Liver (tissue), 9 donors: ENCODE measurements around the gene DRD1. TPM values are rescaled to one million over a fixed set of nuclear protein-coding genes. Genes with fewer than 3 reads are reported as not detected.

Experiments used
- DNase-seq: peaks from one replicate; pipeline ENCODE4 v3.0.0-alpha.2; 2017; ENCODE audit warnings: low spot score
- H3K27ac ChIP-seq, 2 donors: one replicate each; pipeline ENCODE4 v1.7.0; 2013; ENCODE audit warnings: inconsistent platforms in 2 of 2, low read length in 2 of 2, control low read depth in 1 of 2, low read depth in 1 of 2, mild to moderate bottlenecking in 1 of 2
- H3K27me3 ChIP-seq, 4 donors: one replicate each; pipeline versions ENCODE4 v1.6.1 to v1.7.0; 2013; ENCODE audit warnings: low read length in 3 of 4, inconsistent platforms in 1 of 4, mild to moderate bottlenecking in 1 of 4, moderate library complexity in 1 of 4; ENCODE audit not compliant: control insufficient read depth in 4 of 4, insufficient read depth in 4 of 4
- H3K36me3 ChIP-seq, 4 donors: one replicate each; pipeline versions ENCODE4 v1.6.1 to v1.7.0; 2013; ENCODE audit warnings: low read length in 3 of 4, mild to moderate bottlenecking in 3 of 4, low read depth in 1 of 4, moderate library complexity in 1 of 4; ENCODE audit not compliant: control insufficient read depth in 4 of 4, insufficient read depth in 3 of 4
- H3K4me1 ChIP-seq, 4 donors: one replicate each; pipeline versions ENCODE4 v1.6.1 to v1.7.0; 2013; ENCODE audit warnings: low read length in 3 of 4, mild to moderate bottlenecking in 3 of 4, moderate library complexity in 1 of 4; ENCODE audit not compliant: control insufficient read depth in 4 of 4, insufficient read depth in 4 of 4
- H3K4me3 ChIP-seq, 3 donors: one replicate each; pipeline versions ENCODE4 v1.6.1 to v1.7.0; 2013; ENCODE audit warnings: low read length in 3 of 3, control low read depth in 1 of 3, low read depth in 1 of 3, mild to moderate bottlenecking in 1 of 3
- H3K9ac ChIP-seq, 2 donors: one replicate each; pipeline ENCODE4 v1.7.0; 2013; ENCODE audit warnings: low read length in 2 of 2, mild to moderate bottlenecking in 2 of 2, moderate library complexity in 2 of 2, control low read depth in 1 of 2, low read depth in 1 of 2
- H3K9me3 ChIP-seq, 4 donors: one replicate each; pipeline versions ENCODE4 v1.6.1 to v1.7.0; 2013; ENCODE audit warnings: low read length in 3 of 4; ENCODE audit not compliant: control insufficient read depth in 4 of 4
- EGR1 ChIP-seq, 2 donors: IDR thresholded peaks; 2 replicates each; pipeline ENCODE4 v1.6.1; 2016 to 2018; ENCODE audit warnings: antibody characterized with exemption in 2 of 2, low read depth in 2 of 2
- FOXA1 ChIP-seq: IDR thresholded peaks from 2 replicates; pipeline ENCODE4 v1.6.1; 2016; ENCODE audit warnings: antibody characterized with exemption
- FOXA2 ChIP-seq: IDR thresholded peaks from 2 replicates; pipeline ENCODE4 v1.6.1; 2016; ENCODE audit warnings: antibody characterized with exemption
- GABPA ChIP-seq, 2 donors: IDR thresholded peaks in 1 of 2; conservative IDR thresholded peaks in 1 of 2; 2 replicates each; pipeline ENCODE4 v1.6.1; 2016; ENCODE audit warnings: antibody characterized with exemption in 2 of 2, mild to moderate bottlenecking in 1 of 2, moderate library complexity in 1 of 2
- HNF4A ChIP-seq, 2 donors: conservative IDR thresholded peaks; 2 replicates each; pipeline ENCODE4 v1.6.1; 2016; ENCODE audit warnings: antibody characterized with exemption in 2 of 2, mild to moderate bottlenecking in 2 of 2
- HNF4G ChIP-seq: IDR thresholded peaks from 2 replicates; pipeline ENCODE4 v1.6.1; 2016; ENCODE audit warnings: antibody characterized with exemption
- JUND ChIP-seq, 2 donors: IDR thresholded peaks; 2 replicates each; pipeline ENCODE4 v1.6.1; 2016; ENCODE audit warnings: antibody characterized with exemption in 2 of 2
- NR2F2 ChIP-seq: IDR thresholded peaks from 2 replicates; pipeline ENCODE4 v1.6.1; 2016; ENCODE audit warnings: antibody characterized with exemption
- RAD21 ChIP-seq, 2 donors: IDR thresholded peaks; 2 replicates each; pipeline ENCODE4 v1.6.1; 2016; ENCODE audit warnings: antibody characterized with exemption in 2 of 2, mild to moderate bottlenecking in 2 of 2
- RXRA ChIP-seq, 2 donors: IDR thresholded peaks; 2 replicates each; pipeline ENCODE4 v1.6.1; 2017 to 2018; ENCODE audit warnings: antibody characterized with exemption in 2 of 2, mild to moderate bottlenecking in 1 of 2
- SP1 ChIP-seq: IDR thresholded peaks from 2 replicates; pipeline ENCODE4 v1.6.1; 2018; ENCODE audit warnings: antibody characterized with exemption, mild to moderate bottlenecking
- TAF1 ChIP-seq: conservative IDR thresholded peaks from 2 replicates; pipeline ENCODE4 v1.6.1; 2016; ENCODE audit warnings: antibody characterized with exemption, mild to moderate bottlenecking
- YY1 ChIP-seq: IDR thresholded peaks from 2 replicates; pipeline ENCODE4 v1.6.1; 2016; ENCODE audit warnings: antibody characterized with exemption, mild to moderate bottlenecking
- WGBS: extraction: QIAGEN DNeasy Blood & Tissue Kit; methylation state at CpG from one replicate; pipeline ENCODE4 v1.1.7; 2013; 5-methylcytosine and 5-hydroxymethylcytosine counted together
- polyA plus RNA-seq, 2 donors: library from polyadenylated mRNA; stranded (reverse) in 1 of 2; unstranded in 1 of 2; fragments of 200-250 nt in 1 of 2; fragments of >200 nt in 1 of 2; fragmentation: Nextera tagmentation in 1 of 2; extraction: Ambion mirVana in 1 of 2; gene quantifications; one replicate each; pipeline versions ENCODE4 v1.2.1 to v1.2.3, GENCODE V29; 2013 to 2015
- total RNA-seq, 2 donors: library from RNA; depleted of rRNA; stranded (reverse); fragments of >200 nt; gene quantifications; one replicate each; pipeline ENCODE4 v1.2.3, GENCODE V29; 2014
- TF ChIP-seq, protein P1 (sequence below): IDR thresholded peaks from 2 replicates; pipeline ENCODE4 v1.6.1; 2016; ENCODE audit warnings: antibody characterized with exemption
- TF ChIP-seq, protein P2 (sequence below): IDR thresholded peaks from 2 replicates; pipeline ENCODE4 v1.6.1; 2016; ENCODE audit warnings: antibody characterized with exemption, mild to moderate bottlenecking
- TF ChIP-seq, protein P3 (sequence below): IDR thresholded peaks from 2 replicates; pipeline ENCODE4 v1.6.1; 2016; ENCODE audit warnings: antibody characterized with exemption
- TF ChIP-seq, protein P4 (sequence below): fragments of 150-350 bp; IDR thresholded peaks from 2 replicates; pipeline ENCODE4 v1.5.1; 2017; ENCODE audit warnings: improper control_type of control experiment, low read depth, low read length; ENCODE audit not compliant: missing input control
- donor health status: healthy.
- donor health status: healthy.
- donor health status: healthy.
- donor health status: healthy.
- donor health status: healthy.

The DRD1 gene
- total and polyA plus RNA-seq, 4 donors, result 0.05 to 0.17 TPM; not detected in 2

DNA sequence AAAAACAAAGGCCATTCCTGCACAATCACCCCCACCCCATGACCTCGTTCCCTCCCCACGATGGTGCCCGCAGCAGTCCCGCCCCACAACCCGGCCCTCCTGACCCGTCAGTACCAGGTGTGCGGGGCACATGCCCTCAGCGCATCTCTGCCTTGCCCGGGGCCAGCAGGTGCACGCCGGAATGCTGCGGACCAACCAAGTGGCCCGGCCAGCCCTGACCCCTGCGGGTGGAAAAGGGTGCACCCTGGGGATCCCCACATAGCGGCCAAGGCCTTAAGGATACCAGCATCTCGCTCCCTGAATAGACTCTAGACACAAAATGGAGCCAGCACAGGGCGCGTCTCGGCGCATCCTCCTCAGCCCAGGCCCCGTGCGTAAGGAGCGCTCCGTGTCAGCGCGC lies 40.3 kb upstream of the DRD1 start:
- H3K27me3 ChIP-seq, result no peaks in the 10 kb centered on the region
- H3K4me1 ChIP-seq, result peaks cover 16 to 32% (median 25%) of the 10 kb centered on the region in 4 donors
- no peak for DNase-seq
- no peak overlapping the region for H3K27ac ChIP-seq
- 98% methylated on average over 26 of the region's 26 CpGs for WGBS
- no peaks in the 10 kb centered on the region for H3K9me3 ChIP-seq
- H3K4me3 ChIP-seq, result no peak overlapping the region
- H3K9ac ChIP-seq, result no peak overlapping the region
- TF ChIP-seq FOXA2, result no peak
- TF ChIP-seq HNF4A (conservative IDR thresholded peaks at IDR 0.05), result no peak
- TF ChIP-seq, protein P1, sequence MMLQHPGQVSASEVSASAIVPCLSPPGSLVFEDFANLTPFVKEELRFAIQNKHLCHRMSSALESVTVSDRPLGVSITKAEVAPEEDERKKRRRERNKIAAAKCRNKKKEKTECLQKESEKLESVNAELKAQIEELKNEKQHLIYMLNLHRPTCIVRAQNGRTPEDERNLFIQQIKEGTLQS, result no peak
- TF ChIP-seq, protein P2, sequence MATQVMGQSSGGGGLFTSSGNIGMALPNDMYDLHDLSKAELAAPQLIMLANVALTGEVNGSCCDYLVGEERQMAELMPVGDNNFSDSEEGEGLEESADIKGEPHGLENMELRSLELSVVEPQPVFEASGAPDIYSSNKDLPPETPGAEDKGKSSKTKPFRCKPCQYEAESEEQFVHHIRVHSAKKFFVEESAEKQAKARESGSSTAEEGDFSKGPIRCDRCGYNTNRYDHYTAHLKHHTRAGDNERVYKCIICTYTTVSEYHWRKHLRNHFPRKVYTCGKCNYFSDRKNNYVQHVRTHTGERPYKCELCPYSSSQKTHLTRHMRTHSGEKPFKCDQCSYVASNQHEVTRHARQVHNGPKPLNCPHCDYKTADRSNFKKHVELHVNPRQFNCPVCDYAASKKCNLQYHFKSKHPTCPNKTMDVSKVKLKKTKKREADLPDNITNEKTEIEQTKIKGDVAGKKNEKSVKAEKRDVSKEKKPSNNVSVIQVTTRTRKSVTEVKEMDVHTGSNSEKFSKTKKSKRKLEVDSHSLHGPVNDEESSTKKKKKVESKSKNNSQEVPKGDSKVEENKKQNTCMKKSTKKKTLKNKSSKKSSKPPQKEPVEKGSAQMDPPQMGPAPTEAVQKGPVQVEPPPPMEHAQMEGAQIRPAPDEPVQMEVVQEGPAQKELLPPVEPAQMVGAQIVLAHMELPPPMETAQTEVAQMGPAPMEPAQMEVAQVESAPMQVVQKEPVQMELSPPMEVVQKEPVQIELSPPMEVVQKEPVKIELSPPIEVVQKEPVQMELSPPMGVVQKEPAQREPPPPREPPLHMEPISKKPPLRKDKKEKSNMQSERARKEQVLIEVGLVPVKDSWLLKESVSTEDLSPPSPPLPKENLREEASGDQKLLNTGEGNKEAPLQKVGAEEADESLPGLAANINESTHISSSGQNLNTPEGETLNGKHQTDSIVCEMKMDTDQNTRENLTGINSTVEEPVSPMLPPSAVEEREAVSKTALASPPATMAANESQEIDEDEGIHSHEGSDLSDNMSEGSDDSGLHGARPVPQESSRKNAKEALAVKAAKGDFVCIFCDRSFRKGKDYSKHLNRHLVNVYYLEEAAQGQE, result no peak
- TF ChIP-seq, protein P3, sequence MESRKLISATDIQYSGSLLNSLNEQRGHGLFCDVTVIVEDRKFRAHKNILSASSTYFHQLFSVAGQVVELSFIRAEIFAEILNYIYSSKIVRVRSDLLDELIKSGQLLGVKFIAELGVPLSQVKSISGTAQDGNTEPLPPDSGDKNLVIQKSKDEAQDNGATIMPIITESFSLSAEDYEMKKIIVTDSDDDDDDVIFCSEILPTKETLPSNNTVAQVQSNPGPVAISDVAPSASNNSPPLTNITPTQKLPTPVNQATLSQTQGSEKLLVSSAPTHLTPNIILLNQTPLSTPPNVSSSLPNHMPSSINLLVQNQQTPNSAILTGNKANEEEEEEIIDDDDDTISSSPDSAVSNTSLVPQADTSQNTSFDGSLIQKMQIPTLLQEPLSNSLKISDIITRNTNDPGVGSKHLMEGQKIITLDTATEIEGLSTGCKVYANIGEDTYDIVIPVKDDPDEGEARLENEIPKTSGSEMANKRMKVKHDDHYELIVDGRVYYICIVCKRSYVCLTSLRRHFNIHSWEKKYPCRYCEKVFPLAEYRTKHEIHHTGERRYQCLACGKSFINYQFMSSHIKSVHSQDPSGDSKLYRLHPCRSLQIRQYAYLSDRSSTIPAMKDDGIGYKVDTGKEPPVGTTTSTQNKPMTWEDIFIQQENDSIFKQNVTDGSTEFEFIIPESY, result no peak
- no peak for TF ChIP-seq FOXA1
- TF ChIP-seq RAD21 (IDR thresholded peaks at IDR 0.05), result no peak
- TF ChIP-seq SP1, result no peak
- TF ChIP-seq YY1, result no peak
- no peak for TF ChIP-seq TAF1
- no peak for TF ChIP-seq GABPA (IDR thresholded peaks at IDR 0.05 in 1 of 2, conservative IDR thresholded peaks at IDR 0.05 in 1 of 2)
- TF ChIP-seq RXRA (IDR thresholded peaks at IDR 0.05), result no peak
- peaks cover 0 to 11% (median 7%) of the 10 kb centered on the region in 4 donors for H3K36me3 ChIP-seq

DNA sequence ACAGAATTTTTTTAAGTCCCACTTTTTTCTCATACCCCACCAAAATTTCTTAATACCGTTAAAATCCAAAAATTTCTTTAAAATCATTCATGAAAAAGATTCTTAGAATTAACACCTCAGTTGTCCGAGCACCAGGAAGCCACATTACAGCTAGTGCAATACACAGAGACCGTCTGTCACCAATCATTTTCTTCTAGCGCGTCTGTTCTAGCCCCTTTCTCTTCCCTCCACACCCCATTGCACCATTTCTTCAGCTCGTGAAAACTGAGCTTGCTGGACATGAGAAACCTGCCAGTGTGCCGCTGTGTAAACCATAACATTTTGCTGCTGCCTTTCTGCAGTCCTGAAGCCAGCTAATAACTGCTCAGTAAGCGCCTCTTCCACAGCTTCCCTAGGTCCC lies 39.4 kb upstream of the DRD1 start:
- DNase-seq, result no peak
- H3K4me3 ChIP-seq, result no peak overlapping the region
- TF ChIP-seq FOXA2 (no peak), SP1 (no peak), JUND (IDR thresholded peaks at IDR 0.05) (no peak), GABPA (IDR thresholded peaks at IDR 0.05 in 1 of 2, conservative IDR thresholded peaks at IDR 0.05 in 1 of 2) (no peak), EGR1 (IDR thresholded peaks at IDR 0.05; ENCODE audit: low read depth in 2 of 2) (no peak), NR2F2 (no peak), TAF1 (no peak), YY1 (no peak), FOXA1 (no peak), RAD21 (IDR thresholded peaks at IDR 0.05) (no peak), HNF4G (no peak), HNF4A (conservative IDR thresholded peaks at IDR 0.05) (no peak)
- TF ChIP-seq, protein P1, result no peak
- TF ChIP-seq, protein P4, sequence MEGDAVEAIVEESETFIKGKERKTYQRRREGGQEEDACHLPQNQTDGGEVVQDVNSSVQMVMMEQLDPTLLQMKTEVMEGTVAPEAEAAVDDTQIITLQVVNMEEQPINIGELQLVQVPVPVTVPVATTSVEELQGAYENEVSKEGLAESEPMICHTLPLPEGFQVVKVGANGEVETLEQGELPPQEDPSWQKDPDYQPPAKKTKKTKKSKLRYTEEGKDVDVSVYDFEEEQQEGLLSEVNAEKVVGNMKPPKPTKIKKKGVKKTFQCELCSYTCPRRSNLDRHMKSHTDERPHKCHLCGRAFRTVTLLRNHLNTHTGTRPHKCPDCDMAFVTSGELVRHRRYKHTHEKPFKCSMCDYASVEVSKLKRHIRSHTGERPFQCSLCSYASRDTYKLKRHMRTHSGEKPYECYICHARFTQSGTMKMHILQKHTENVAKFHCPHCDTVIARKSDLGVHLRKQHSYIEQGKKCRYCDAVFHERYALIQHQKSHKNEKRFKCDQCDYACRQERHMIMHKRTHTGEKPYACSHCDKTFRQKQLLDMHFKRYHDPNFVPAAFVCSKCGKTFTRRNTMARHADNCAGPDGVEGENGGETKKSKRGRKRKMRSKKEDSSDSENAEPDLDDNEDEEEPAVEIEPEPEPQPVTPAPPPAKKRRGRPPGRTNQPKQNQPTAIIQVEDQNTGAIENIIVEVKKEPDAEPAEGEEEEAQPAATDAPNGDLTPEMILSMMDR, result no peak
- TF ChIP-seq, protein P3, result no peak
- H3K27ac ChIP-seq, result no peak overlapping the region
- H3K9ac ChIP-seq, result no peak overlapping the region
- no peaks in the 10 kb centered on the region for H3K9me3 ChIP-seq
- H3K4me1 ChIP-seq, result peaks cover 16 to 36% (median 26%) of the 10 kb centered on the region in 4 donors
- WGBS, result 93% methylated on average over 8 of the region's 8 CpGs
- no peaks in the 10 kb centered on the region for H3K27me3 ChIP-seq
- H3K36me3 ChIP-seq, result peaks cover 0 to 11% (median 5%) of the 10 kb centered on the region in 4 donors
